Umbilical cord (tissue), 2 donors: ENCODE data around the gene VPS11. TPM values are rescaled to one million over a fixed set of nuclear protein-coding genes. Genes with fewer than 3 reads are reported as not detected.
"Not testable (repeated sequence)": the region's sequence is repeated elsewhere in the genome, so short reads cannot be mapped to it uniquely, and the experiment has no call there.

Experiments
- DNase-seq: peaks from one replicate; pipeline ENCODE4 v3.0.0-alpha.2; 2015; ENCODE audit warnings: low spot score
- total RNA-seq: library from RNA; depleted of rRNA; stranded (reverse); fragments of >200 nt; gene quantifications from one replicate; pipeline ENCODE4 v1.2.3, GENCODE V29; 2014; ENCODE audit warnings: low replicate concordance; ENCODE audit not compliant: insufficient read depth

VPS11 gene
- total RNA-seq, 1 donor from 2014 or later = 12.8 TPM

GRCh38 chr11:119038884-119039283, 28.7 kb upstream of the VPS11 start:
- no peak for DNase-seq

GRCh38 chr11:119039471-119039870, 28.1 kb upstream of the VPS11 start:
- DNase-seq = not testable (repeated sequence)

GRCh38 chr11:119041821-119042514, 25.6 kb upstream of the VPS11 start:
- no peak for DNase-seq

GRCh38 chr11:119042927-119043326, 24.7 kb upstream of the VPS11 start:
- no peak for DNase-seq

- DNase-seq = no peak
Observed at GRCh38 chr11:119044708-119045107, 22.9 kb upstream of the VPS11 start.

GRCh38 chr11:119046489-119046888, 21.1 kb upstream of the VPS11 start:
- no peak for DNase-seq

GRCh38 chr11:119047205-119047604, 20.4 kb upstream of the VPS11 start:
- no peak for DNase-seq

- no peak for DNase-seq
Observed at GRCh38 chr11:119048644-119049043, 19.0 kb upstream of the VPS11 start.

GRCh38 chr11:119049081-119049480, 18.5 kb upstream of the VPS11 start:
- DNase-seq = no peak

GRCh38 chr11:119051440-119052162, 16.0 kb upstream of the VPS11 start:
- no peak for DNase-seq

GRCh38 chr11:119052163-119052814, 15.3 kb upstream of the VPS11 start:
- DNase-seq = peak; percentile 20

- DNase-seq = no peak
Observed at GRCh38 chr11:119054418-119054817, 13.2 kb upstream of the VPS11 start.

- DNase-seq = no peak
Observed at GRCh38 chr11:119055901-119056300, 11.7 kb upstream of the VPS11 start.

GRCh38 chr11:119056421-119056999, 11.1 kb upstream of the VPS11 start:
- DNase-seq = no peak

GRCh38 chr11:119057000-119057769, 10.4 kb upstream of the VPS11 start, which contains the start of gene HYOU1:
TSS of gene HYOU1 (minus strand) at chr11:119057205. CDS start at chr11:119056160, 1,045 bp downstream.
- peak; percentile 97 for DNase-seq

- not testable (repeated sequence) for DNase-seq
Observed at GRCh38 chr11:119059128-119059527, 8.5 kb upstream of the VPS11 start.

- DNase-seq = no peak
Observed at GRCh38 chr11:119061256-119061655, 6.4 kb upstream of the VPS11 start.

- no peak for DNase-seq
Observed at GRCh38 chr11:119062779-119063178, 4.8 kb upstream of the VPS11 start.

- no peak for DNase-seq
Observed at GRCh38 chr11:119065369-119065768, 2.2 kb upstream of the VPS11 start.

- no peak for DNase-seq
Observed at GRCh38 chr11:119077839-119078238, 10.2 kb downstream of the VPS11 start.

GRCh38 chr11:119078675-119079420, 11.2 kb downstream of the VPS11 start:
- DNase-seq = no peak
